ENCODE results near the gene FGF19.

GRCh38 chr11:69659591-69659990, 44.2 kb downstream of the FGF19 start:
- no peak for TF ChIP-seq CTCF (IDR thresholded peaks at IDR 0.05)
- no peak for TF ChIP-seq EZH2 (IDR thresholded peaks at IDR 0.05; ENCODE audit: borderline replicate concordance, insufficient read depth, low read depth, low read length, poor library complexity, severe bottlenecking)
